RWPE1 (cell line): ENCODE data around the gene LRCH4.

ENCODE experiments used
- CTCF ChIA-PET: fragments of 350-600 bp; sonication (Branson Sonifier 250); formaldehyde crosslinking; extraction: SDS; loops from one replicate; lab custom pipeline; 2021; lab: Yijun Ruan, JAX
- POLR2A ChIA-PET: fragments of 400-600 bp; formaldehyde crosslinking; extraction: SDS; loops from one replicate; lab custom pipeline; 2020; ENCODE audit warnings: antibody characterized with exemption; ENCODE audit not compliant: low non-redundant PET; lab: Yijun Ruan, JAX
- DNase-seq: peaks from one replicate; pipeline ENCODE4 v3.0.0; 2012; ENCODE audit warnings: low spot score
- H3K27ac ChIP-seq: fragments of 450-650 bp; 2 replicates; pipeline ENCODE4 v1.5.1; 2017
- TF ChIP-seq, protein P1 (sequence below): fragments of 450-650 bp; conservative IDR thresholded peaks from 2 replicates; pipeline ENCODE4 v1.5.1; 2017; ENCODE audit warnings: low read depth, mild to moderate bottlenecking

Gene LRCH4

GRCh38 chr7:100607111-100607510, 21.2 kb upstream of the LRCH4 start:
- ChIA-PET POLR2A (no interaction called here), CTCF (interaction anchor here (0.6 to 1.1 kb wide), 2 partner anchors 47 to 194 kb away, joined by 3 to 7 read pairs; no protein-coding TSS in a partner anchor)
- H3K27ac ChIP-seq: peak overlapping the region; percentile 78
- DNase-seq: no peak
- TF ChIP-seq, protein P1, sequence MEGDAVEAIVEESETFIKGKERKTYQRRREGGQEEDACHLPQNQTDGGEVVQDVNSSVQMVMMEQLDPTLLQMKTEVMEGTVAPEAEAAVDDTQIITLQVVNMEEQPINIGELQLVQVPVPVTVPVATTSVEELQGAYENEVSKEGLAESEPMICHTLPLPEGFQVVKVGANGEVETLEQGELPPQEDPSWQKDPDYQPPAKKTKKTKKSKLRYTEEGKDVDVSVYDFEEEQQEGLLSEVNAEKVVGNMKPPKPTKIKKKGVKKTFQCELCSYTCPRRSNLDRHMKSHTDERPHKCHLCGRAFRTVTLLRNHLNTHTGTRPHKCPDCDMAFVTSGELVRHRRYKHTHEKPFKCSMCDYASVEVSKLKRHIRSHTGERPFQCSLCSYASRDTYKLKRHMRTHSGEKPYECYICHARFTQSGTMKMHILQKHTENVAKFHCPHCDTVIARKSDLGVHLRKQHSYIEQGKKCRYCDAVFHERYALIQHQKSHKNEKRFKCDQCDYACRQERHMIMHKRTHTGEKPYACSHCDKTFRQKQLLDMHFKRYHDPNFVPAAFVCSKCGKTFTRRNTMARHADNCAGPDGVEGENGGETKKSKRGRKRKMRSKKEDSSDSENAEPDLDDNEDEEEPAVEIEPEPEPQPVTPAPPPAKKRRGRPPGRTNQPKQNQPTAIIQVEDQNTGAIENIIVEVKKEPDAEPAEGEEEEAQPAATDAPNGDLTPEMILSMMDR: no peak

DNA sequence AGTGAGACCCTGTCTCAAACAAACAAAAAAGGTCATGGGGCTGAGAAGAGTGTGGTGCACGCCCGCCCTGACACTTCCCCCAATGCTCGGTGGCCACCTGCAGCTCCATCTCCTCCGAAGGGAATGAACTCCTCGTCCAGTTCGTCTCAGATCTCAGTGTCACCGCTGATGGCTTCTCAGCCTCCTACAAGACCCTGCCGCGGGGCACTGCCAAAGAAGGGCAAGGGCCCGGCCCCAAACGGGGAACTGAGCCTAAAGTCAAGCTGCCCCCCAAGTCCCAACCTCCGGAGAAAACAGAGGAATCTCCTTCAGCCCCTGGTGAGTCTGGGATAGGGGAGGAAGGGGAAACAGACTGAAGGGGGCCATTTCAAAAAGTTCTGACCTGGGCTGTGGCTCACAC, 20.4 kb upstream of the LRCH4 start:
- POLR2A ChIA-PET: no interaction called here
- TF ChIP-seq, protein P1: no peak
- peak overlapping the region; percentile 78 for H3K27ac ChIP-seq
- DNase-seq: no peak
- CTCF ChIA-PET: interaction anchor here (0.6 to 1.1 kb wide), 3 partner anchors 10 to 53 kb away, joined by 3 to 7 read pairs (median 6); no protein-coding TSS in a partner anchor

DNA sequence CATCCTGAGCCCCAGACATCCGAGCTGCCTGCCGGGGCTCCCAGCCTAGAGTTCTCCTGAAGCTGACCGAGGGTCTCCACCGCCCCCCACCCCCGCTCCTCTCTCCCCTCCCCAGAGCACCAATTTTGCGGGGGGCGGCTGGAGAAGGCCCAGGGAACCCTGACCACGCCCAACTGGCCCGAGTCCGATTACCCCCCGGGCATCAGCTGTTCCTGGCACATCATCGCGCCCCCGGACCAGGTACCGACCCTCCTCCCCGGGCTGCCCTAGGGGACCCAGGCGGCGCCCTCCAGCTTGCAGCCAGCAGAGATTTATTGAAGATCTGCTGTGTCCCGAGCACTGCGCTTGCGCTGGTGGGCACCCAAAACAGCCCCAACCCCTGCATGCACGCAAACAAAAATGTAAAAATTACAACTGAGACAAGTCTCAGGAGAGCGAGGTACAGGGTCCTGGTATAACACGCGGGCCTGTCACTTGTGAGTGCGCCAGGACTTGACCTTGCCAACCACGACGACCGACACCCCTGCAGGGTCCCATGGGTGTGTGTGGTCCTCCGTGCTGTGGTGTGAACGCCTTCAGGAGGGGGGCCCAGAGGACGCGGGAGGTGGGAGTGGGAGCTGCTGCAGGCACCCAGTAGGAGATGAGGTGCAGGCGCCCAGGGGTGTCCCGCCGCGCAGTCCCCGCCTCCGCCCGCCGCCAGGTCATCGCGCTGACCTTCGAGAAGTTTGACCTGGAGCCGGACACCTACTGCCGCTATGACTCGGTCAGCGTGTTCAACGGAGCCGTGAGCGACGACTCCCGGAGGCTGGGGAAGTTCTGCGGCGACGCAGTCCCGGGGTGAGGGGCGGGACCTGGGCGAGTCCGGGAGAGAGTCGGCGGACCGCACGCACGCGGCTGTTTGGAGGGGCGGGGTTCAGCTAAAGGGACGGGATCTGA, 19.3 kb upstream of the LRCH4 start:
- POLR2A ChIA-PET: no interaction called here
- DNase-seq: peak; percentile 13
- CTCF ChIA-PET: interaction anchor here (0.7 to 1.1 kb wide), 4 partner anchors 11 to 41 kb away, joined by 3 to 6 read pairs (median 4); partner anchors contain the start of genes FBXO24 and LRCH4
- peak overlapping the region; percentile 78 for H3K27ac ChIP-seq
- TF ChIP-seq, protein P1: no peak

- TF ChIP-seq, protein P1: peak; percentile 73
- CTCF ChIA-PET: interaction anchor here (0.7 to 1.1 kb wide), 4 partner anchors 14 to 40 kb away, joined by 3 to 4 read pairs (median 4); partner anchors contain the start of genes FBXO24 and LRCH4
- DNase-seq: peak; percentile 89
- POLR2A ChIA-PET: interaction anchor here (1.2 kb wide), 1 partner anchor 18 kb away, joined by 3 read pairs; the partner anchor contains the start of gene FBXO24
- H3K27ac ChIP-seq: peak overlapping the region; percentile 78
Observed at GRCh38 chr7:100604028-100604975, 18.4 kb upstream of the LRCH4 start.

- TF ChIP-seq, protein P1: no peak
- DNase-seq: peak; percentile 10
- ChIA-PET CTCF (interaction anchor here (0.7 to 1.1 kb wide), 2 partner anchors 19 to 39 kb away, joined by 3 to 4 read pairs; no protein-coding TSS in a partner anchor), POLR2A (interaction anchor here (1.2 kb wide), 1 partner anchor 17 kb away, joined by 3 read pairs; the partner anchor contains the start of gene FBXO24)
- peak overlapping the region; percentile 78 for H3K27ac ChIP-seq
Observed at GRCh38 chr7:100603726-100604027, 17.7 kb upstream of the LRCH4 start.
